ENCODE measurements around the gene MAPK6.

- TF ChIP-seq EZH2 (IDR thresholded peaks at IDR 0.05; ENCODE audit: borderline replicate concordance, insufficient read depth, low read length, poor library complexity, severe bottlenecking) (no peak), EP300 (conservative IDR thresholded peaks at IDR 0.05; ENCODE audit: poor library complexity, severe bottlenecking) (no peak), CTCF (IDR thresholded peaks at IDR 0.05; ENCODE audit: poor library complexity, severe bottlenecking) (no peak), REST (IDR thresholded peaks at IDR 0.05; ENCODE audit: borderline replicate concordance) (no peak), POLR2AphosphoS5 (IDR thresholded peaks at IDR 0.05) (no peak), TAF1 (IDR thresholded peaks at IDR 0.05; ENCODE audit: low read depth) (no peak), SMC3 (conservative IDR thresholded peaks at IDR 0.05; ENCODE audit: poor library complexity) (no peak)
Observed at GRCh38 chr15:52114261-52115055, 95.4 kb downstream of the MAPK6 start.

All from neural cell (in vitro differentiated cells).